Measurements from ENCODE around the gene BPGM. TPM values are rescaled to one million over a fixed set of nuclear protein-coding genes. Genes with fewer than 3 reads are reported as not detected.
"Not testable (repeated sequence)": the region's sequence is repeated elsewhere in the genome, so short reads cannot be mapped to it uniquely, and the experiment has no call there.

The BPGM gene
- total and polyA plus RNA-seq, 7 donors: 10.1 to 55.7 (median 14.9) TPM

DNA sequence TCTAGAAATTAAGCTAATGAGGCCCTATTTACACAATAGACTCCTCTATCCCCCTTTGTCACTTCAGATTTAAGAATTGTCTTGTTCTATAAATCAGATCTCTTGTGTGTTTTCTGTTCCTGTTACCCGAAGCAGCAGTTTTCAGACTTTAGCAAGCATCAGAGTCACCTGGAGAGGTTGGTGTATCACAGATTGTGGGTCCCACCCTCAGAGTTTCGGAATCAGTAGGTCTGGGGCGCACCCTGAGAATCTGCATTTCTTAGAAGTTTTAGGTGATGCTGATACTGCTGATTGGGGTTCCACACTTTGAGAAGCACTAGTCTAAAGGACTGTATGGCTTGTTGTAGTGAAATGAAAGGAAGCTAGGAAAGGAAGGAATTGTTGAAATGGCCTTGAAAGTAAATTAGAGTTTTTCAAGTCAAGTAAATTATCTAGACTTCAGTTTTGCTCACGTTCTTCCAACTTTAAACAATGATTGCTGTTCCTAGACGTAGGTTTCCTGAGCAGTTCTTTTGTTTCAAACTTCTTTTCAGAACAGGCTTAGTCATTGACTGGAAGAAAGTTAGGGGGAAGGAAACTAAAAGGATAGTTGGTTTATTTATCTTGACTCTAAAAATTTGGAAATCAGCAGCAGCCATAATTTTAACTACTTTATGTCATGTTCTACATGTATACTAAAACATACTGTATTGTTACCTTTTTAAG, 15.7 kb downstream of the BPGM start:
- DNase-seq: no peak
- no peak overlapping the region for H3K27ac ChIP-seq
- peaks cover 9% of the 10 kb centered on the region for H3K4me1 ChIP-seq
- 73 to 94% (median 85%) methylated on average over 5 of the region's 5 CpGs for WGBS, 3 donors
- TF ChIP-seq, protein P1, sequence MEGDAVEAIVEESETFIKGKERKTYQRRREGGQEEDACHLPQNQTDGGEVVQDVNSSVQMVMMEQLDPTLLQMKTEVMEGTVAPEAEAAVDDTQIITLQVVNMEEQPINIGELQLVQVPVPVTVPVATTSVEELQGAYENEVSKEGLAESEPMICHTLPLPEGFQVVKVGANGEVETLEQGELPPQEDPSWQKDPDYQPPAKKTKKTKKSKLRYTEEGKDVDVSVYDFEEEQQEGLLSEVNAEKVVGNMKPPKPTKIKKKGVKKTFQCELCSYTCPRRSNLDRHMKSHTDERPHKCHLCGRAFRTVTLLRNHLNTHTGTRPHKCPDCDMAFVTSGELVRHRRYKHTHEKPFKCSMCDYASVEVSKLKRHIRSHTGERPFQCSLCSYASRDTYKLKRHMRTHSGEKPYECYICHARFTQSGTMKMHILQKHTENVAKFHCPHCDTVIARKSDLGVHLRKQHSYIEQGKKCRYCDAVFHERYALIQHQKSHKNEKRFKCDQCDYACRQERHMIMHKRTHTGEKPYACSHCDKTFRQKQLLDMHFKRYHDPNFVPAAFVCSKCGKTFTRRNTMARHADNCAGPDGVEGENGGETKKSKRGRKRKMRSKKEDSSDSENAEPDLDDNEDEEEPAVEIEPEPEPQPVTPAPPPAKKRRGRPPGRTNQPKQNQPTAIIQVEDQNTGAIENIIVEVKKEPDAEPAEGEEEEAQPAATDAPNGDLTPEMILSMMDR (IDR thresholded peaks at IDR 0.05): no peak
- intact Hi-C loops (cut with DNase I): no loop called here
- H3K27me3 ChIP-seq (ENCODE audit: insufficient read depth in 3 of 3, low read length in 2 of 3): no peaks in the 10 kb centered on the region
- H3K36me3 ChIP-seq (ENCODE audit: insufficient read depth in 1 of 2, low read depth in 1 of 2): peaks cover 0 to 18% of the 10 kb centered on the region in 2 donors
- H3K9me3 ChIP-seq: no peaks in the 10 kb centered on the region
- no peak overlapping the region for H3K4me3 ChIP-seq
- ATAC-seq: no peak

DNA sequence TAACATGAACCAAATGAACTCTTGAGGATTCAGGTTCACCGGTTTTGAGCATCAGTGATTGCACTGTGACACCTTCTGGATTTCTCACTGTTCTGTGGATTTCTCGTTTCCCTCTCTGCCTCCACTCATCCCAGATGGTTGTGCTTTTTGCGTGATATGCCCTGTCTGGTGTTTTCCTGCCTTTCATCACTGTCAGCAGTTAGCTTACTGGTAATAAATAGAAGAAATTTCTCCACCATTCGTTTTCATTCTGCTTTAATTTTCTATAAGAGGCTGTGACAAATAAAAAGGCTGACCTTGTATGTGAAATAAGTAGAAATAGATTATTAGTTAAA, 16.2 kb downstream of the BPGM start:
- Histone ChIP-seq H3K9me3 (no peaks in the 10 kb centered on the region), H3K36me3 (ENCODE audit: insufficient read depth in 1 of 2, low read depth in 1 of 2) (peaks cover 0 to 18% of the 10 kb centered on the region in 2 donors), H3K27ac (no peak overlapping the region), H3K4me3 (no peak overlapping the region), H3K4me1 (peaks cover 9% of the 10 kb centered on the region), H3K27me3 (ENCODE audit: insufficient read depth in 3 of 3, low read length in 2 of 3) (no peaks in the 10 kb centered on the region)
- TF ChIP-seq, protein P1 (IDR thresholded peaks at IDR 0.05): no peak
- ATAC-seq: no peak
- DNase-seq: no peak
- intact Hi-C loops (cut with DNase I): no loop called here
- WGBS, 3 donors: 78 to 85% (median 84%) methylated on average over 4 of the region's 4 CpGs

DNA sequence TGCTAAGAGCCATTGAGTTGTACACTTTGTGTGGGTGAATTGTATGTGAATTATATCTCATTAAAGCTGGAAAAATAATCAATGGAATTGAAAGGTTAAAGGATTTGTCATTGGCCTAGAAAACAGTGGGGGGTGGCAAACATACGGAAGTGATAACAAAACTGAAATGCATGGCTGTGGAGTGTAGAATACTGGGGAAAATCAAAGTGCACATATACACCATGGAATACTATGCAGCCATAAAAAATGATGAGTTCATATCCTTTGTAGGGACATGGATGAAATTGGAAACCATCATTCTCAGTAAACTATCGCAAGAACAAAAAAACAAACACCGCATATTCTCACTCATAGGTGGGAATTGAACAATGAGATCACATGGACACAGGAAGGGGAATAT, 18.4 kb downstream of the BPGM start:
- H3K9me3 ChIP-seq; H3K27me3 ChIP-seq (ENCODE audit: insufficient read depth in 3 of 3, low read length in 2 of 3); H3K27ac ChIP-seq; ATAC-seq; H3K4me3 ChIP-seq; intact Hi-C loops (cut with DNase I); DNase-seq: not testable (repeated sequence)
- peaks cover 25% of the 10 kb centered on the region for H3K4me1 ChIP-seq
- 0 to 61% (median 2%) methylated on average over 1 of the region's 3 CpGs for WGBS, 3 donors
- peaks cover 2 to 18% of the 10 kb centered on the region in 2 donors for H3K36me3 ChIP-seq (ENCODE audit: insufficient read depth in 1 of 2, low read depth in 1 of 2)

DNA sequence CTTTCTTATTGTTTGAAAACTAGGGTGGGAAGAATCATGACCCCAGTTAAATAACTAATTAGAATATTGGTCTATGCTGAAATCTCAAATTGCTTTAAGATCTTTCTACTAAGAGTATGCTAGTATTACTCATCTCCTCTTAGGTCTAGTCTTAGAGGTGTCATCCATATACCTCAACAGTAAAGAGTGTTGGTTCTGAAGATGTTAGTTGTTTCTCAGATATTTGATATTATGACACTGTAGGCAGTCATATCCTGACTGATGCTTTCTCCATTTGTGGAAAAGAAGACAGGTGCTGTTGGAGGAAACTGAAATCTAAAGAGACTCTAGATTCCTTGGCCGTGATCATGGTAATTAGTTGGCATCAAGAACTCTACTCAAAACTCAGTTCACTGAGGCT, 21.2 kb downstream of the BPGM start:
- peaks cover 2 to 4% of the 10 kb centered on the region in 2 donors for H3K36me3 ChIP-seq (ENCODE audit: insufficient read depth in 1 of 2, low read depth in 1 of 2)
- H3K4me3 ChIP-seq: no peak overlapping the region
- no peaks in the 10 kb centered on the region for H3K9me3 ChIP-seq
- TF ChIP-seq, protein P1 (IDR thresholded peaks at IDR 0.05): no peak
- peaks cover 27% of the 10 kb centered on the region for H3K4me1 ChIP-seq
- intact Hi-C loops (cut with DNase I): no loop called here
- peak in 1 of 4 donors; percentile 30 for ATAC-seq
- no peaks in the 10 kb centered on the region for H3K27me3 ChIP-seq (ENCODE audit: insufficient read depth in 3 of 3, low read length in 2 of 3)
- 35 to 57% (median 39%) methylated on average over 1 of the region's 1 CpG for whole genome bisulfite sequencing, 3 donors
- H3K27ac ChIP-seq: no peak overlapping the region
- no peak for DNase-seq

DNA sequence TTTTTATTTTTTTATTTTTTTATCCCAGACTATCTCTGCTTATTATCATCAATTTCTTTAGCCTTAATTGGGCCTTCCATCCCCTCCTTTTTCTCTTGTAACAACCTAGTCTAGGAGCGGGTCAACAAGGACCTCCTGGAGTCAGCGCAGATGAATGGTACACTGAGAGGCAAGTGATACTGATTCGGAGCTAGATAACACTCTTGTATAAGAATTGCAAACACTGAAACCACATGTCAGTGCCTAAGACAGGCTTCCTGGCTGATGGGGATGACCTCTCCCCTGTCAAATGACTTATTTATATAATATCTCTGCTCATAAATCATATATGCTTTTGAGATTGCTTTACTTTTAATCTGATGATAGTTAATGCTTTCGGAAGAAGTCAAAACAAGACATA, 22.7 kb downstream of the BPGM start:
- TF ChIP-seq, protein P1 (IDR thresholded peaks at IDR 0.05): no peak
- peaks cover 27% of the 10 kb centered on the region for H3K4me1 ChIP-seq
- H3K9me3 ChIP-seq: no peaks in the 10 kb centered on the region
- no peak for DNase-seq
- H3K27ac ChIP-seq: peak overlapping the region; percentile 63
- 75 to 86% (median 82%) methylated on average over 4 of the region's 4 CpGs for WGBS, 3 donors
- intact Hi-C loops (cut with DNase I): no loop called here
- H3K4me3 ChIP-seq: no peak overlapping the region
- peaks cover 0 to 2% of the 10 kb centered on the region in 2 donors for H3K36me3 ChIP-seq (ENCODE audit: insufficient read depth in 1 of 2, low read depth in 1 of 2)
- no peak for ATAC-seq
- H3K27me3 ChIP-seq (ENCODE audit: insufficient read depth in 3 of 3, low read length in 2 of 3): no peaks in the 10 kb centered on the region

Data from psoas muscle (tissue), 8 donors.